Right lobe of liver (tissue), 6 donors: ENCODE results near the gene AMT. TPM values are rescaled to one million over a fixed set of nuclear protein-coding genes. Genes with fewer than 3 reads are reported as not detected.

Source experiments
- ATAC-seq, 4 donors: fragments of 200-7000 bp; cut with Tn5 transposase; one replicate each; pipeline ENCODE4 v1.9.1; 2020; ENCODE audit warnings: mild to moderate bottlenecking in 4 of 4, moderate library complexity in 4 of 4
- DNase-seq, 3 donors: peaks; one replicate each; pipeline ENCODE4 v3.0.0-alpha.2; 2020
- H3K27ac ChIP-seq, 3 donors: fragments of 200-600 bp; one replicate each; pipeline ENCODE4 v1.8.0; 2022
- H3K27me3 ChIP-seq, 2 donors: fragments of 200-600 bp; one replicate each; pipeline ENCODE4 v1.8.0; 2022
- H3K36me3 ChIP-seq, 4 donors: fragments of 200-600 bp; sonication (generic) in 1 of 4; one replicate each; pipeline versions ENCODE4 v1.5.1 to v1.8.0; 2017 to 2022; ENCODE audit warnings: control low read depth in 1 of 4
- H3K4me1 ChIP-seq, 4 donors: fragments of 200-600 bp; sonication (generic) in 1 of 4; one replicate each; pipeline versions ENCODE4 v1.5.1 to v1.8.0; 2017 to 2022; ENCODE audit warnings: control low read depth in 1 of 4
- H3K4me3 ChIP-seq, 3 donors: fragments of 200-600 bp; one replicate each; pipeline ENCODE4 v1.8.0; 2022
- H3K9me3 ChIP-seq, 4 donors: fragments of 200-600 bp; sonication (generic) in 1 of 4; one replicate each; pipeline versions ENCODE4 v1.5.1 to v1.8.0; 2017 to 2022; ENCODE audit warnings: control low read depth in 1 of 4
- CTCF ChIP-seq, 4 donors: fragments of 200-600 bp in 3 of 4; fragments of 450-650 bp in 1 of 4; IDR thresholded peaks; one replicate each; pipeline versions ENCODE4 v1.5.1 to v1.8.0; 2016 to 2022; ENCODE audit warnings: antibody characterized with exemption in 4 of 4, mild to moderate bottlenecking in 2 of 4
- POLR2A ChIP-seq: fragments of 450-650 bp; IDR thresholded peaks from one replicate; pipeline ENCODE4 v1.6.1; 2017; ENCODE audit warnings: antibody characterized with exemption, mild to moderate bottlenecking
- WGBS: methylation state at CpG from one replicate; pipeline ENCODE4 v1.1.6; 2018; ENCODE audit warnings: low coverage, low lambda C conversion rate; ENCODE audit not compliant: insufficient coverage; ENCODE audit errors: missing lambda C conversion rate; 5-methylcytosine and 5-hydroxymethylcytosine counted together
- intact Hi-C, 2 donors: fragments of 100-400 bp; cut with DNase I; formaldehyde crosslinking; loops; one replicate each; pipeline versions ENCODE4 v1.11.2 to v1.14.1; 2022
- small RNA-seq, 2 experiments: library from RNA; depleted of rRNA; stranded (forward); fragments of <200 nt; gene quantifications; one replicate each; pipeline ENCODE3, GENCODE V24; 2016
- total RNA-seq, 6 experiments: library from RNA; depleted of rRNA in 2 of 6; stranded (reverse); fragments of >200 nt in 2 of 6; fragmentation: NEBNext Ultra II Directional in 3 of 6; extraction: Animal tissue kit (Norgen Biotek cat#: 25700) in 3 of 6; gene quantifications; one replicate each; pipeline versions ENCODE4 v1.1.0 to v1.2.4, GENCODE V29; 2016 to 2023
- donor health status: DM: no; HTN: yes; CAD: no.
- donor health status: DM: no; HTN: no; CAD: no.
- donor health status: DM: no; HTN: no; CAD: no.
- donor health status: DM: no; HTN: yes; CAD: no.
- donor health status: DM: no; HTN: yes; CAD: no.

Gene AMT
- total RNA-seq, 6 experiments from 2014 or later = 8.4 to 52.0 (median 31.3) TPM

- Histone ChIP-seq H3K27ac (no peak overlapping the region), H3K4me3 (no peak overlapping the region), H3K36me3 (peaks cover 0 to 62% (median 27%) of the 10 kb centered on the region in 4 donors), H3K9me3 (no peaks in the 10 kb centered on the region), H3K4me1 (peaks cover 0 to 12% (median 0%) of the 10 kb centered on the region in 4 donors), H3K27me3 (no peaks in the 10 kb centered on the region)
- 92% methylated on average over 4 of the region's 6 CpGs for WGBS
- DNase-seq (no peak), ATAC-seq (no peak)
- intact Hi-C loops = no loop called here
- TF ChIP-seq POLR2A = no peak
- TF ChIP-seq CTCF (IDR thresholded peaks at IDR 0.05) = no peak
Observed at GRCh38 chr3:49370585-49371290, 51.5 kb downstream of the AMT start.

Small RNAs within 50 kb of the gene (small RNA-seq; reads per million reads assigned to genes)
- 0 reads per million in 2 experiments for gene RNA5SP130

Other genes starting within 250 kb of the AMT start
- gene C3orf62, start 145.2 kb downstream of the AMT start, total RNA-seq = 1 to 10 TPM; 1.6 to 2.3 (median 2.0) TPM
- 10 to 100 TPM; 10.0 to 26.3 (median 22.2) TPM for gene USP4, start 82.4 kb downstream of the AMT start, total RNA-seq
- gene GPX1, start 64.1 kb downstream of the AMT start, total RNA-seq = 100 to 1,000 TPM; 127 to 455 (median 278) TPM
- gene RHOA, start 10.5 kb downstream of the AMT start, total RNA-seq = 100 to 1,000 TPM; 142 to 251 (median 171) TPM
- 10 to 100 TPM; 15.9 to 26.0 (median 19.4) TPM for gene TCTA, start 10.1 kb downstream of the AMT start, total RNA-seq
- 10 to 100 TPM in 2 of 6 experiments, 1 to 10 TPM in 4; 2.2 to 13.1 (median 8.3) TPM for gene NICN1, start 6.9 kb upstream of the AMT start, total RNA-seq
- gene DAG1, start 47.8 kb upstream of the AMT start, total RNA-seq = 10 to 100 TPM; 54.5 to 92.5 (median 65.2) TPM
- under 1 TPM; 0.31 to 0.68 (median 0.50) TPM for gene BSN, start 132.0 kb upstream of the AMT start, total RNA-seq